Upper lobe of right lung (tissue), 1 donor: ENCODE measurements around the gene ODAD2. TPM values are rescaled to one million over a fixed set of nuclear protein-coding genes. Genes with fewer than 3 reads are reported as not detected.
"Not testable (repeated sequence)": the region's sequence is repeated elsewhere in the genome, so short reads cannot be mapped to it uniquely, and the experiment has no call there.

Experiments used
- ATAC-seq: fragments of 200-7000 bp; cut with Tn5 transposase; one replicate; pipeline ENCODE4 v1.9.1; 2020; ENCODE audit warnings: mild to moderate bottlenecking, moderate library complexity
- DNase-seq: peaks from one replicate; pipeline ENCODE4 v3.0.0-alpha.2; 2020
- H3K27ac ChIP-seq: fragments of 200-600 bp; one replicate; pipeline ENCODE4 v1.8.0; 2022
- H3K27me3 ChIP-seq: fragments of 200-600 bp; one replicate; pipeline ENCODE4 v1.8.0; 2022; ENCODE audit warnings: mild to moderate bottlenecking
- H3K36me3 ChIP-seq: fragments of 200-600 bp; one replicate; pipeline ENCODE4 v1.8.0; 2022
- H3K4me1 ChIP-seq: fragments of 200-600 bp; one replicate; pipeline ENCODE4 v1.8.0; 2022
- H3K4me3 ChIP-seq: fragments of 200-600 bp; one replicate; pipeline ENCODE4 v1.8.0; 2022; ENCODE audit warnings: mild to moderate bottlenecking
- H3K9me3 ChIP-seq: fragments of 200-600 bp; one replicate; pipeline ENCODE4 v1.8.0; 2022
- intact Hi-C: fragments of 100-400 bp; cut with DNase I; formaldehyde crosslinking; loops from one replicate; pipeline ENCODE4 v1.11.0; 2022
- total RNA-seq: library from RNA; stranded (reverse); fragmentation: NEBNext Ultra II Directional; extraction: Animal tissue kit (Norgen Biotek cat#: 25700); gene quantifications from one replicate; pipeline ENCODE4 v1.2.1, GENCODE V29; 2021
- TF ChIP-seq, protein P1 (sequence below): fragments of 200-600 bp; IDR thresholded peaks from one replicate; pipeline ENCODE4 v1.8.0; 2022; ENCODE audit warnings: antibody characterized with exemption
- donor health status: DM: no; HTN: yes; CAD: no; lungs with severe emphysema.

ODAD2 gene
- total RNA-seq, 1 donor from 2014 or later = 0.64 TPM

DNA sequence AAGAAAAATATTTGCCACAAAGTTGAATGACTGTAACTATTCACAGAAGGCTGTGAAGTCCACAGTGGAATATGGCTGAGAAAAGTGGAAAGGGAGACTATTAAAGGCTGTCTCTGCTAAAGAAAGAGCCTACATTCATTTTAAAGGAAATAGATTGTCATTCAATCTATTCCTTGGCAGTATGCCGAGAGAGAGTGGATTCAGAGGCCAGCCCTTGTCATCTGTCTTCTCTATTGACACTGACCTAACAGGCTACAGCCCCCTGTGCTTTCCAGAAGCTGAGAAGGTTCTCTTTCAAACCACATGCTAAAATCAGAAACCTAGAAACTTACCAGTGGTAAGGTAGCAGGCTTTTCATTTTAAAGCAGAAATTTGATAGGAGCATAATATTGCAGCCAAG lies 12.1 kb downstream of the ODAD2 start:
- no peaks in the 10 kb centered on the region for H3K4me1 ChIP-seq
- ATAC-seq (no peak), DNase-seq (no peak)
- H3K27ac ChIP-seq = no peak overlapping the region
- TF ChIP-seq, protein P1, sequence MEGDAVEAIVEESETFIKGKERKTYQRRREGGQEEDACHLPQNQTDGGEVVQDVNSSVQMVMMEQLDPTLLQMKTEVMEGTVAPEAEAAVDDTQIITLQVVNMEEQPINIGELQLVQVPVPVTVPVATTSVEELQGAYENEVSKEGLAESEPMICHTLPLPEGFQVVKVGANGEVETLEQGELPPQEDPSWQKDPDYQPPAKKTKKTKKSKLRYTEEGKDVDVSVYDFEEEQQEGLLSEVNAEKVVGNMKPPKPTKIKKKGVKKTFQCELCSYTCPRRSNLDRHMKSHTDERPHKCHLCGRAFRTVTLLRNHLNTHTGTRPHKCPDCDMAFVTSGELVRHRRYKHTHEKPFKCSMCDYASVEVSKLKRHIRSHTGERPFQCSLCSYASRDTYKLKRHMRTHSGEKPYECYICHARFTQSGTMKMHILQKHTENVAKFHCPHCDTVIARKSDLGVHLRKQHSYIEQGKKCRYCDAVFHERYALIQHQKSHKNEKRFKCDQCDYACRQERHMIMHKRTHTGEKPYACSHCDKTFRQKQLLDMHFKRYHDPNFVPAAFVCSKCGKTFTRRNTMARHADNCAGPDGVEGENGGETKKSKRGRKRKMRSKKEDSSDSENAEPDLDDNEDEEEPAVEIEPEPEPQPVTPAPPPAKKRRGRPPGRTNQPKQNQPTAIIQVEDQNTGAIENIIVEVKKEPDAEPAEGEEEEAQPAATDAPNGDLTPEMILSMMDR = no peak
- no peak overlapping the region for H3K4me3 ChIP-seq
- no peaks in the 10 kb centered on the region for H3K27me3 ChIP-seq
- H3K36me3 ChIP-seq = no peaks in the 10 kb centered on the region
- intact Hi-C loops = no loop called here
- no peaks in the 10 kb centered on the region for H3K9me3 ChIP-seq

DNA sequence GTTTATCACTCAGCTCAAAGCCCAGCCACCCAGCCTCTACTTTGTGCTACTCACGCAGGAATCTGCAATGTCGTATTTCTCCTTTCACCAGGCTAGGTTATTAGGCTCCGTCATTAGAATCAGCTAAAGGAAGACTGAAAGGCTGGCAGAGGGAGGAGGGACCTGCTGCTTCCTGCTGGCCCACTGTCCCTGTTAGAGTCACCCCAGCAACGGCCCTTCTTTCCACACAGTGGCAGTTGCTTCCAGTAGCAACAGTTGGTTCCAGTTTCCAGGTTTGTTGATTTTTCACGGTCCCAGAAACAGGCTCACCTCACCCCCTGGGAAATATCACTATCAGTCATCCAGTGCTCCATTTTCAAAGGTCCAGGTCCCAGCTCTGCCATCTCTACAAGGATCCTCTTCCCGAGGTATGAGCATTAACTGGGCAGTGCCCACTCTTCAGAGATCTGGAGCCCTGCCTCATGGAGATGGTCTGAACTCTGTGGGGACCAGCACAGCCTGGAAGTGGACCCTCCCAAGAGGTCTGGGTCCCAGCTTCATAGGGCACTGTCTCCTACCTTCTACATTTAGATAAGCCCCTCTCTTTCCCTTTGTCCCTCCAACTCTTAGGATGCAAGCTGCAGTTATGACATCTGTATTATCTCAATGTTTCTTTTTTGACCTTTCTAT lies 15.9 kb downstream of the ODAD2 start:
- ATAC-seq (no peak), DNase-seq (no peak)
- intact Hi-C loops = no loop called here
- no peaks in the 10 kb centered on the region for H3K36me3 ChIP-seq
- H3K4me1 ChIP-seq = no peaks in the 10 kb centered on the region
- TF ChIP-seq, protein P1 = no peak
- H3K27ac ChIP-seq = no peak overlapping the region
- H3K9me3 ChIP-seq = no peaks in the 10 kb centered on the region
- no peaks in the 10 kb centered on the region for H3K27me3 ChIP-seq
- no peak overlapping the region for H3K4me3 ChIP-seq

DNA sequence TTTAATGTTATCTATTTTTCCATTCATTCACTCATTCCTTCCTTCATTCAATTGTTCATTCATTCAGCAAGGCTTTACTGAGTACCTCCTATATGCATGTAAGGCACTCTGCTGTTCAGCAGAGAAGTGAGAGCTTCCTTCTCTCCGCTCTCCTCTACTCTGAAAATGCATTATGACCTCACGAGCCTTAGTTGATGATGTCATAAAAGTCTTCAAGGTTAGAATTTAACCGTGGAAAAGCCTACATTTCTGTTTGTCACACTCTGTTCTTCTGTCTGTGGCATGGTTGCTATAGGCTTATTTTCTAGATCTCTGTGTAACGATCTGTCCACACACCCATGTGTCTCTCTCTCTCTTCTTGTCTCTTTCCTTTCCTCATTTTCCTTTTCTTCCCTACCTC lies 17.1 kb downstream of the ODAD2 start:
- intact Hi-C loops = no loop called here
- H3K9me3 ChIP-seq = no peaks in the 10 kb centered on the region
- TF ChIP-seq, protein P1 = no peak
- H3K4me3 ChIP-seq = no peak overlapping the region
- ATAC-seq = no peak
- no peak overlapping the region for H3K27ac ChIP-seq
- no peak for DNase-seq
- H3K27me3 ChIP-seq = no peaks in the 10 kb centered on the region
- no peaks in the 10 kb centered on the region for H3K4me1 ChIP-seq
- no peaks in the 10 kb centered on the region for H3K36me3 ChIP-seq

DNA sequence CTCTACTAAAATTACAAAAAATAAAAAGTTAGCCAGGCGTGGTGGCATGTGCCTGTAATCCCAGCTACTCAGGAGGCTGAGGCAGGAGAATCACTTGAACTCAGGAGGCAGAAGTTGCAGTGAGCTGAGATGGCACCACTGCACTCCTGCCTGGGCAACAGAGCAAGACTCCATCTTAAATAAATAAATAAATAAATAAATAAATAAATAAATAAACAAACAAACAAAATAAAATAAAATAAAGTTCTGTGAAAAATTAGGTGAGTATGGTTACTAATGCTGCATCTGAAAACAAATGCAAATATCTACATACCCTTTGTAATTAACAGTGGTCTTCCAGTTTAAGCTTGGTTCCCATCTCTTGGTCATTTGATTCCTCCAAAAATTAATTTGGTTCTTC lies 28.1 kb downstream of the ODAD2 start:
- H3K4me3 ChIP-seq, H3K9me3 ChIP-seq, H3K36me3 ChIP-seq, H3K27me3 ChIP-seq, intact Hi-C loops, H3K27ac ChIP-seq, H3K4me1 ChIP-seq, ATAC-seq, DNase-seq: not testable (repeated sequence)

DNA sequence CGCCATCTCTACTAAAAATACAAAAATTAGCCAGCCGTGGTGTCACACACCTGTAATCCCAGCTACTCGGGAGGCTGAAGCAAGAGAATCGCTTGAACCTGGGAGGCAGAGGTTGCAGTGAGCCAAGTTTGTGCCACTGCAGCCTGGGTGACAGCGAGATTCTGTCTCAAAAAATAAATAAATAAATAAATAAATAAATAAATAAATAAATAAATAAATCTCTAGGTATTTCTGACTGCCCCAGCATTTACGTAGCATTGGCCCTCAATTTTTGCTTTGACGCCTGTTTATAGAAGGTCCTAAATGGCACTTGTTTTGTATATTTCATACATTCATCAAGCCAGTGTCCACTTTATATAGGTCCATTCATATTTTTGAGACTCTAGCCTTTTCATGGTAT lies 28.9 kb downstream of the ODAD2 start:
- DNase-seq, H3K27me3 ChIP-seq, H3K27ac ChIP-seq, H3K4me3 ChIP-seq, H3K4me1 ChIP-seq, intact Hi-C loops, H3K36me3 ChIP-seq, H3K9me3 ChIP-seq, ATAC-seq: not testable (repeated sequence)

DNA sequence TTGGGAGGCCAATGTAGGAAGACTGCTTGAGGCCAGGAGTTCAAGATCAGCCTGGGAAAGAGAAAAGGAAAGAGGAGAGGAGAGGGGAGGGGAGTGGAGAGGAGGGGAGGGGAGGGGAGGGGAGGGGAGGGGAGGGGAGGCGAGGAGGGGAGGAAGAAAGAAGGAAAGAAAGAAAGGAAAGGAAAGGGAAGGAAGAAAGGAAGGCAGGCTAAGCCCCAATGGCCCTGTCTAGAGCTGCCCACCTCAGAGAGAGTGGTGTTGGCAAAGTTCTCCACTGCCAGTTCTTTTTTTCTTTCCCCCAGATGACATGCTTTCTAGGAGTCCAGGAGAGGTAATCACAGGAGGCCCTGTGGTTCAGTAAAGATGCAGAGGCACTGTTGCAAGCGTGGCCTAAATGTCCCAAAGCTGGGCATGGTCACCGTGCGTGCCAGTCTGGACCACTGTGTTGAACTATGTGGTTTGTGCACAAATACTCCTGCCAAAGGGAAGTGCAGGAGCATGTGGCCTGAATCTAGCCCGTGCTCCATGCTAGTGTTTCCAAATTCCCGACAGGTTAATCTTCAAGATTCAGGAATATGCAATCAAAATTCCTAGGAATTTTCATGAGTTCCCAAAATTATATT lies 39.7 kb downstream of the ODAD2 start:
- no peak overlapping the region for H3K4me3 ChIP-seq
- no peak overlapping the region for H3K27ac ChIP-seq
- TF ChIP-seq, protein P1 = no peak
- ATAC-seq = no peak
- no peak for DNase-seq
- intact Hi-C loops = no loop called here
- no peaks in the 10 kb centered on the region for H3K27me3 ChIP-seq
- H3K4me1 ChIP-seq = no peaks in the 10 kb centered on the region
- H3K9me3 ChIP-seq = no peaks in the 10 kb centered on the region
- no peaks in the 10 kb centered on the region for H3K36me3 ChIP-seq

DNA sequence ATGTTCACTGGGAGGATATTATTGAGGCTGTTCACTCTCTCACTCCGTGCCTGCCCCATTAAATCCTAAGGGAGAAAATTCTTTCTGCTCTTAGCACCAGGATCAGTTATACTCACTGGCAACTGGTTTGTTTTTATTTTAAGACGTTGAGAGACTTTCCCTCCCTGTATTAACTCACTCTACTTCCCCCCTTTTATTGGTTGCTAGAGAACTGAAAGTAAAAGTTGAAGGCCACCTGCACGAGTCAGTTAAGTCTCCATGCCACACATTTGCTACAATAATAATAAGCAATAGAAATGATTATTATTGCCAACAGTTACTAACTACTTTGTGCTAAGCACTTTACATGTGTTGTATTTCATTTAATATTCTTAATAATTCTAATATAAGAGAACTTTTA lies 40.5 kb downstream of the ODAD2 start:
- H3K4me3 ChIP-seq, H3K36me3 ChIP-seq, ATAC-seq, DNase-seq, H3K27me3 ChIP-seq, H3K9me3 ChIP-seq, H3K27ac ChIP-seq, intact Hi-C loops, H3K4me1 ChIP-seq: not testable (repeated sequence)
